H1 (cell line): ENCODE data around the gene MTNR1A. TPM values are rescaled to one million over a fixed set of nuclear protein-coding genes. Genes with fewer than 3 reads are reported as not detected.
A peak's percentile ranks its signal among the peaks of the same experiment; 100 is the strongest.

ENCODE experiments used
- CTCF ChIA-PET: fragments of 300-600 bp; sonication (Branson Sonifier 250); formaldehyde crosslinking; loops from one replicate; lab custom pipeline; 2021; ENCODE audit not compliant: partially characterized antibody; lab: Charles Lee
- POLR2A ChIA-PET: fragments of 300-600 bp; sonication (Branson Sonifier 250); formaldehyde crosslinking; loops from one replicate; lab custom pipeline; 2021; ENCODE audit warnings: inconsistent platforms; ENCODE audit not compliant: partially characterized antibody; lab: Charles Lee
- DNase-seq, 2 experiments: peaks; one replicate each; pipeline versions ENCODE4 v3.0.0 to v3.0.0-alpha.2; 2010 to 2022; ENCODE audit warnings: low spot score in 2 of 2, low read depth in 1 of 2, mixed read lengths in 1 of 2
- FAIRE-seq: peaks from 2 replicates; lab custom pipeline; 2011; peaks lifted over from hg19 to GRCh38; lab: Jason Lieb, UNC
- H2AFZ ChIP-seq: 2 replicates; pipeline ENCODE4 v1.8.1; 2012; ENCODE audit warnings: low read length, inconsistent platforms
- H2AK5ac ChIP-seq: 2 replicates; pipeline ENCODE4 v1.6.1; 2013; ENCODE audit warnings: low read depth, low read length
- H2BK120ac ChIP-seq: replicated peaks from 2 replicates; pipeline ENCODE3; 2013; ENCODE audit warnings: low read depth, low read length, inconsistent platforms
- H2BK12ac ChIP-seq: 2 replicates; pipeline ENCODE4 v1.6.1; 2013; ENCODE audit warnings: low read depth, low read length
- H2BK15ac ChIP-seq: 2 replicates; pipeline ENCODE4 v1.6.1; 2013; ENCODE audit warnings: low read length
- H2BK20ac ChIP-seq: 2 replicates; pipeline ENCODE4 v1.6.1; 2013; ENCODE audit warnings: low read length
- H2BK5ac ChIP-seq: 2 replicates; pipeline ENCODE4 v1.6.1; 2013; ENCODE audit warnings: low read depth, low read length
- H3K14ac ChIP-seq: 2 replicates; pipeline ENCODE4 v1.6.1; 2013; ENCODE audit warnings: inconsistent platforms; ENCODE audit not compliant: insufficient read length
- H3K18ac ChIP-seq: 2 replicates; pipeline ENCODE4 v1.6.1; 2013; ENCODE audit warnings: low read length; ENCODE audit errors: extremely low read depth
- H3K23ac ChIP-seq: 2 replicates; pipeline ENCODE4 v1.6.1; 2013; ENCODE audit warnings: inconsistent platforms; ENCODE audit not compliant: insufficient read length
- H3K23me2 ChIP-seq: 2 replicates; pipeline ENCODE4 v1.6.1; 2013; ENCODE audit warnings: low read depth, low read length
- H3K27ac ChIP-seq: 2 replicates; pipeline ENCODE4 v1.6.1; 2011; ENCODE audit warnings: low read depth, low read length, inconsistent platforms
- H3K27me3 ChIP-seq, 4 experiments: replicated peaks in 1 of 4; 1 replicate in 1 of 4; 2 replicates in 3 of 4; pipeline versions ENCODE4 v1.6.1 to v1.8.1; 2011 to 2013; ENCODE audit warnings: low read length in 3 of 4, mild to moderate bottlenecking in 3 of 4, inconsistent platforms in 2 of 4, mixed read lengths in 2 of 4, moderate library complexity in 1 of 4; ENCODE audit not compliant: control insufficient read depth in 3 of 4, insufficient read depth in 3 of 4; ENCODE audit errors: extremely low read depth in 1 of 4
- H3K36me3 ChIP-seq, 4 experiments: 2 replicates each; pipeline versions ENCODE4 v1.6.1 to v1.8.1; 2011 to 2013; ENCODE audit warnings: mild to moderate bottlenecking in 4 of 4, low read length in 3 of 4, moderate library complexity in 2 of 4, control low read depth in 1 of 4, inconsistent platforms in 1 of 4; ENCODE audit not compliant: insufficient read depth in 4 of 4, control insufficient read depth in 2 of 4
- H3K4ac ChIP-seq: replicated peaks from 2 replicates; pipeline ENCODE3; 2013; ENCODE audit warnings: low read length, low read depth, mixed read lengths, inconsistent platforms; ENCODE audit not compliant: insufficient read length
- H3K4me1 ChIP-seq, 4 experiments: replicated peaks in 1 of 4; 1 replicate in 1 of 4; 2 replicates in 3 of 4; pipeline versions ENCODE4 v1.6.1 to v1.8.1; 2011 to 2013; ENCODE audit warnings: low read length in 3 of 4, inconsistent platforms in 2 of 4, mixed read lengths in 1 of 4; ENCODE audit not compliant: insufficient read depth in 4 of 4, control insufficient read depth in 3 of 4
- H3K4me2 ChIP-seq, 2 experiments: 2 replicates each; pipeline versions ENCODE4 v1.6.1 to v1.8.1; 2011 to 2013; ENCODE audit warnings: low read depth in 2 of 2, low read length in 2 of 2, control low read depth in 1 of 2, inconsistent platforms in 1 of 2, mild to moderate bottlenecking in 1 of 2; ENCODE audit not compliant: insufficient read depth in 1 of 2
- H3K4me3 ChIP-seq, 4 experiments: fragments of 200-600, 300-600 bp in 1 of 4; sonication (generic), shearing (Covaris generic), sonication (Bioruptor Twin) in 1 of 4; 2 replicates each; pipeline versions ENCODE4 v1.5.1 to v1.8.1; 2011 to 2016; ENCODE audit warnings: low read length in 4 of 4, low read depth in 3 of 4, control low read depth in 2 of 4, inconsistent platforms in 2 of 4, mild to moderate bottlenecking in 2 of 4, mixed read lengths in 1 of 4, moderate library complexity in 1 of 4; ENCODE audit not compliant: insufficient read depth in 2 of 4; ENCODE audit errors: extremely low read depth in 1 of 4
- H3K56ac ChIP-seq: replicated peaks from 2 replicates; pipeline ENCODE3; 2013; ENCODE audit warnings: low read depth, mild to moderate bottlenecking, mixed read lengths, low read length, inconsistent platforms; ENCODE audit not compliant: insufficient read length
- H3K79me1 ChIP-seq: 2 replicates; pipeline ENCODE4 v1.6.1; 2013; ENCODE audit warnings: low read depth, low read length, control low read depth
- H3K79me2 ChIP-seq, 2 experiments: 2 replicates each; pipeline versions ENCODE4 v1.6.1 to v1.8.1; 2012 to 2013; ENCODE audit warnings: low read length in 2 of 2, mild to moderate bottlenecking in 2 of 2, inconsistent platforms in 1 of 2; ENCODE audit not compliant: insufficient read depth in 2 of 2, control insufficient read depth in 1 of 2
- H3K9ac ChIP-seq, 4 experiments: replicated peaks in 1 of 4; 1 replicate in 1 of 4; 2 replicates in 3 of 4; pipeline versions ENCODE4 v1.6.1 to v1.8.1; 2011 to 2013; ENCODE audit warnings: low read depth in 3 of 4, low read length in 3 of 4, control low read depth in 2 of 4, mild to moderate bottlenecking in 2 of 4, moderate library complexity in 2 of 4, inconsistent platforms in 1 of 4; ENCODE audit errors: extremely low read depth in 1 of 4
- H3K9me3 ChIP-seq, 2 experiments: 2 replicates each; pipeline versions ENCODE4 v1.6.1 to v1.8.1; 2012 to 2013; ENCODE audit warnings: mild to moderate bottlenecking in 2 of 2, moderate library complexity in 2 of 2, control low read depth in 1 of 2, inconsistent platforms in 1 of 2, low read depth in 1 of 2, low read length in 1 of 2, mixed read lengths in 1 of 2; ENCODE audit not compliant: insufficient read depth in 2 of 2
- H4K20me1 ChIP-seq, 2 experiments: replicated peaks in 1 of 2; 2 replicates each; pipeline versions ENCODE3 to v1.8.1; 2011 to 2013; ENCODE audit warnings: inconsistent platforms in 2 of 2, low read length in 2 of 2, mild to moderate bottlenecking in 1 of 2; ENCODE audit not compliant: insufficient read depth in 2 of 2, control insufficient read depth in 1 of 2
- H4K5ac ChIP-seq: 2 replicates; pipeline ENCODE4 v1.6.1; 2013; ENCODE audit warnings: low read length, low read depth, mixed read lengths, inconsistent platforms; ENCODE audit not compliant: insufficient read length
- H4K8ac ChIP-seq: 2 replicates; pipeline ENCODE4 v1.8.0; 2013; ENCODE audit warnings: mild to moderate bottlenecking, moderate library complexity, low read length, inconsistent platforms; ENCODE audit not compliant: insufficient read depth; ENCODE audit errors: extremely low read depth
- H4K91ac ChIP-seq: replicated peaks from 2 replicates; pipeline ENCODE3; 2013; ENCODE audit warnings: low read length, mixed read lengths, inconsistent platforms; ENCODE audit not compliant: insufficient read length
- KDM4A ChIP-seq: IDR thresholded peaks from one replicate; pipeline ENCODE4 v1.7.1; 2012; ENCODE audit warnings: low read depth, mild to moderate bottlenecking, moderate library complexity, low read length, inconsistent platforms; ENCODE audit not compliant: severe bottlenecking
- WGBS, 2 experiments: shearing (Covaris generic) in 1 of 2; methylation state at CpG; one replicate each; pipeline versions ENCODE4 v1.1.6 to v1.1.7; 2013 to 2015; ENCODE audit warnings: low lambda C conversion rate in 2 of 2, mixed read lengths in 2 of 2, inconsistent platforms in 1 of 2, low coverage in 1 of 2, missing lambda C conversion rate in 1 of 2; ENCODE audit not compliant: insufficient replicate concordance in 2 of 2, insufficient coverage in 1 of 2, insufficient read length in 1 of 2; ENCODE audit errors: extremely low coverage in 1 of 2, missing lambda C conversion rate in 1 of 2; 5-methylcytosine and 5-hydroxymethylcytosine counted together
- polyA plus RNA-seq, 7 experiments: library from polyadenylated mRNA; depleted of rRNA in 3 of 7; stranded (reverse) in 5 of 7; unstranded in 2 of 7; fragments of >200 nt in 5 of 7; fragments of 200-250 nt in 2 of 7; gene quantifications; 1 replicate in 5 of 7; 2 replicates in 1 of 7; 4 replicates in 1 of 7; pipeline versions ENCODE4 v1.2.1 to v1.2.3, GENCODE V29; 2011 to 2013; ENCODE audit warnings: missing spikeins in 2 of 7, mixed read lengths in 2 of 7
- total RNA-seq: library from RNA; stranded (reverse); fragmentation: NEBNext Ultra II Directional; extraction: Animal tissue kit (Norgen Biotek cat#: 25700); gene quantifications from 2 replicates; pipeline ENCODE4 v1.2.1, GENCODE V29; 2021

The MTNR1A gene
- total and polyA plus RNA-seq, 2 of the 8 experiments (the other 6 are each of a cell fraction or from before 2014, with no cell fraction given), result 0.45 to 1.0 TPM

DNA sequence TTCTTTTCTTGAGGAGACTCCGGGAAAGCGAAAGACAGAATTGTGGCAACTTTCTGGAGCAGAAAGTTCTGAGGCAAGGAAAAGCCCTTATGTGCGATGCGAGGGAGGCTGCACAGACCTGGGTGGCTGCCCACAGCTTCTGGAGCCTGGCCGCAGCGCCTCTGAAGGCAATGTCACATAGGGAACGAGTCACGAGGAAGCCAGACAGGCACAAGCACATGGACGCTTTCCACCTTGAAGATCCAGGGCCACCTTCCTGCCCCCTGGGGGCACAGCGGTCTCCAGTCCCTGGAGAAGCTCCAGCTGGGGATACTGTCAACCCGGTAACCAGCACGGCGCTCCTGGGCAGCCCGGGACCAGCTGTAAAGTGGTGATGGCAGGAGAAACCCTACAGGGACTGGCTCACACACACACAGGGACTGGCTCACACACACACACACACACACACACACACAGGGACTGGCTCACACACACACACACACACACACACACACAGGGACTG, 69.8 kb downstream of the MTNR1A start:
- no peak overlapping the region; the same call in 1 of the 2 replicates for H2BK12ac ChIP-seq
- no peaks in the 10 kb centered on the region for H3K27me3 ChIP-seq
- peak overlapping the region; percentile 76 for H4K91ac ChIP-seq
- H3K79me1 ChIP-seq, result no peaks in the 10 kb centered on the region
- H4K8ac ChIP-seq, result no peak overlapping the region
- H3K79me2 ChIP-seq, result no peaks in the 10 kb centered on the region
- 0 out of 2 replicates have a peak overlapping the region, but pooled peaks have one; percentile 52 for H2AFZ ChIP-seq
- no peak overlapping the region for H3K9ac ChIP-seq
- H3K23ac ChIP-seq, result no peak overlapping the region
- no peaks in the 10 kb centered on the region for H3K36me3 ChIP-seq
- no peak overlapping the region for H3K27ac ChIP-seq
- H2BK20ac ChIP-seq, result no peak overlapping the region
- H3K4me3 ChIP-seq, result peak overlapping the region in 2 of 4 experiments; percentile 26 to 36; a peak in 4 of 8 replicates
- POLR2A ChIA-PET, result no interaction called here
- H3K23me2 ChIP-seq, result no peaks in the 10 kb centered on the region; the same call in 1 of the 2 replicates
- no peak overlapping the region for H2BK120ac ChIP-seq
- DNase-seq (peak in 1 of 2 experiments; percentile 53), FAIRE-seq (no peak)
- no peak overlapping the region for H3K14ac ChIP-seq
- H4K5ac ChIP-seq, result no peak overlapping the region
- no peak overlapping the region for H3K56ac ChIP-seq
- peak overlapping the region; percentile 48 to 63 for H3K4me2 ChIP-seq
- CTCF ChIA-PET, result interaction anchor here (0.5 to 1.3 kb wide), 3 partner anchors 48 to 166 kb away, joined by 3 read pairs; no protein-coding TSS in a partner anchor
- WGBS, 2 experiments, result 63% methylated on average over 14 of the region's 14 CpGs; no CpG with 5 or more reads in 1 of the 2 experiments
- no peak overlapping the region for H2BK5ac ChIP-seq
- H4K20me1 ChIP-seq, result no peaks in the 10 kb centered on the region
- peak overlapping the region; percentile 60; the same call in 1 of the 2 replicates for H3K18ac ChIP-seq
- no peak overlapping the region for H2BK15ac ChIP-seq
- no peak overlapping the region for H2AK5ac ChIP-seq
- no peak overlapping the region for H3K4ac ChIP-seq
- H3K9me3 ChIP-seq, result peaks cover 0 to 12% of the 10 kb centered on the region in 2 experiments; a peak in 3 of 4 replicates
- H3K4me1 ChIP-seq, result peaks cover 0 to 11% (median 4%) of the 10 kb centered on the region in 4 experiments; a peak in 1 of 7 replicates
- TF ChIP-seq KDM4A, result no peak
